Fibroblast of skin of left biceps (primary cell): ENCODE measurements around the gene OSBPL10.
"Not testable (repeated sequence)": the region's sequence is repeated elsewhere in the genome, so short reads cannot be mapped to it uniquely, and the experiment has no call there.

ENCODE experiments used
- DNase-seq, 2 experiments: peaks; one replicate each; pipeline ENCODE4 v3.0.0-alpha.2; 2013; ENCODE audit warnings: low read depth in 2 of 2

The OSBPL10 gene

GRCh38 chr3:31981206-31982181, at the start of gene OSBPL10, which contains the start of gene ZNF860:
Gene OSBPL10 (minus strand): TSS chr3:31981262. CDS start chr3:31981179, 83 bp downstream.
Gene ZNF860 (plus strand): TSS chr3:31981750. CDS start chr3:31989080, 7,330 bp downstream.
- DNase-seq: peak; percentile 74 to 76

GRCh38 chr3:32026593-32026992, 45.5 kb upstream of the OSBPL10 start:
- no peak for DNase-seq

- no peak for DNase-seq
Observed at GRCh38 chr3:32022947-32023346, 41.9 kb upstream of the OSBPL10 start.

- DNase-seq: no peak
Observed at GRCh38 chr3:32021748-32022147, 40.7 kb upstream of the OSBPL10 start.

- DNase-seq: no peak
Observed at GRCh38 chr3:32021155-32021554, 40.1 kb upstream of the OSBPL10 start.

- peak; percentile 6 to 18 for DNase-seq
Observed at GRCh38 chr3:32018757-32019564, 37.9 kb upstream of the OSBPL10 start.

- DNase-seq: no peak
Observed at GRCh38 chr3:32017286-32017685, 36.2 kb upstream of the OSBPL10 start.

GRCh38 chr3:32015638-32016037, 34.6 kb upstream of the OSBPL10 start:
- DNase-seq: not testable (repeated sequence)

- not testable (repeated sequence) for DNase-seq
Observed at GRCh38 chr3:32010699-32011098, 29.6 kb upstream of the OSBPL10 start.

GRCh38 chr3:32009957-32010356, 28.9 kb upstream of the OSBPL10 start:
- no peak for DNase-seq

- DNase-seq: no peak
Observed at GRCh38 chr3:32009101-32009500, 28.0 kb upstream of the OSBPL10 start.

GRCh38 chr3:32004113-32004765, 23.2 kb upstream of the OSBPL10 start:
- DNase-seq: no peak

- DNase-seq: no peak
Observed at GRCh38 chr3:32003380-32003779, 22.3 kb upstream of the OSBPL10 start.

- DNase-seq: no peak
Observed at GRCh38 chr3:32002561-32003368, 21.7 kb upstream of the OSBPL10 start.

GRCh38 chr3:32000877-32001276, 19.8 kb upstream of the OSBPL10 start:
- DNase-seq: no peak

- no peak for DNase-seq
Observed at GRCh38 chr3:31999907-32000439, 18.9 kb upstream of the OSBPL10 start.

- no peak for DNase-seq
Observed at GRCh38 chr3:31997500-31997899, 16.4 kb upstream of the OSBPL10 start.

GRCh38 chr3:31996195-31996594, 15.1 kb upstream of the OSBPL10 start:
- no peak for DNase-seq

- DNase-seq: not testable (repeated sequence)
Observed at GRCh38 chr3:31995026-31995425, 14.0 kb upstream of the OSBPL10 start.

GRCh38 chr3:31993843-31994242, 12.8 kb upstream of the OSBPL10 start:
- DNase-seq: no peak

GRCh38 chr3:31992995-31993394, 11.9 kb upstream of the OSBPL10 start:
- not testable (repeated sequence) for DNase-seq
